Epithelial cell of prostate (primary cell): ENCODE data around the gene PCDHGA9.
"Not testable (repeated sequence)": the region's sequence is repeated elsewhere in the genome, so short reads cannot be mapped to it uniquely, and the experiment has no call there.

ENCODE experiments used
- DNase-seq: peaks from one replicate; pipeline ENCODE4 v3.0.0-alpha.2; 2011; ENCODE audit warnings: low read depth, low spot score
- H3K27ac ChIP-seq: fragments of 450-650 bp; 2 replicates; pipeline ENCODE4 v1.5.1; 2017; ENCODE audit warnings: mild to moderate bottlenecking

The PCDHGA9 gene

GRCh38 chr5:141411575-141411974, 9.0 kb downstream of the PCDHGA9 start:
- no peak overlapping the region for H3K27ac ChIP-seq
- DNase-seq = no peak

DNA sequence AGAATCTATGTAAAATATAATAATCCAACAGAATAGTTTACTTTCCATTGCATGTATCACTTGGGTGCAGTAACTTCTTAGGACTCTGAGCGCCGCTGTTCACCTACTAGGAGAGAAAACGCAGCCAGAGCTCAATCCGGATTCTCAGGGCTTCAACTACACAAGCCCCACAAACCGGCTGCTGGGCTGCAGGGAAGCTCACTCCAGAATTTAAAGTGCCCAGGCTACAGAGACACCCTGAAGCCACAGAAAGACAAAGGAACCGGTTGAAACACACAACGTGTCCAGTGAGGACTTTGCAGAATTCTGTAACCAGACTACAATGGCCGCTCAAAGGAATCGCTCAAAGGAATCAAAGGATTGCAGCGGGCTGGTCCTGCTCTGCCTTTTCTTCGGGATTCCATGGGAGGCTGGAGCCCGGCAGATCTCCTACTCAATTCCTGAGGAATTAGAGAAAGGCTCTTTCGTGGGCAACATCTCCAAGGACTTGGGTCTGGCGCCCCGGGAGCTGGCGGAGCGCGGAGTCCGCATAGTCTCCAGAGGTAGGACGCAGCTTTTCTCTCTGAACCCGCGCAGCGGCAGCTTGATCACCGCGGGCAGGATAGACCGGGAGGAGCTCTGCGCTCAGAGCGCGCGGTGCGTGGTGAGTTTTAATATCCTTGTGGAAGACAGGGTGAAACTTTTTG, 10.4 kb downstream of the PCDHGA9 start, which contains the start of gene PCDHGA10:
Gene PCDHGA10, plus strand, starts transcription at position 134 of the 686 bp plus-strand sequence. Its CDS starts 189 bp downstream, at position 323.
- H3K27ac ChIP-seq = no peak within 1 kb of the TSS
- no peak for DNase-seq

GRCh38 chr5:141413540-141414069, 11.0 kb downstream of the PCDHGA9 start:
- no peak for DNase-seq
- no peak overlapping the region for H3K27ac ChIP-seq

DNA sequence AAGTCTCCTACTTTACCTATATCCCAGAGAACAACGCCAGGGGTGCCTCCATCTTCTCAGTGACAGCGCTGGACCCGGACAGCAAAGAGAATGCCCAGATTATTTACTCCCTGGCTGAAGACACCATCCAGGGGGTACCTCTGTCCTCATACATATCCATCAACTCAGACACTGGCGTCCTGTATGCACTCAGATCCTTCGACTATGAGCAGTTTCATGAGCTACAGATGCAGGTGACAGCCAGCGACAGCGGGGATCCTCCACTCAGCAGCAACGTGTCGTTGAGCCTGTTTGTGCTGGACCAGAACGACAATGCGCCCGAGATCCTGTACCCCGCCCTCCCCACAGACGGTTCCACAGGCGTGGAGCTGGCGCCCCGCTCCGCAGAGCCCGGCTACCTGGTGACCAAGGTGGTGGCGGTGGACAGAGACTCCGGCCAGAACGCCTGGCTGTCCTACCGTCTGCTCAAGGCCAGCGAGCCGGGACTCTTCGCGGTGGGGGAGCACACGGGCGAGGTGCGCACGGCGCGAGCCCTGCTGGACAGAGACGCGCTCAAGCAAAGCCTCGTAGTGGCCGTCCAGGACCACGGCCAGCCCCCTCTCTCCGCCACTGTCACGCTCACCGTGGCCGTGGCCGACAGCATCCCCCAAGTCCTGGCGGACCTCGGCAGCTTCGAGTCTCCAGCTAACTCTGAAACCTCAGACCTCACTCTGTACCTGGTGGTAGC, 12.1 kb downstream of the PCDHGA9 start:
- not testable (repeated sequence) for H3K27ac ChIP-seq, DNase-seq

DNA sequence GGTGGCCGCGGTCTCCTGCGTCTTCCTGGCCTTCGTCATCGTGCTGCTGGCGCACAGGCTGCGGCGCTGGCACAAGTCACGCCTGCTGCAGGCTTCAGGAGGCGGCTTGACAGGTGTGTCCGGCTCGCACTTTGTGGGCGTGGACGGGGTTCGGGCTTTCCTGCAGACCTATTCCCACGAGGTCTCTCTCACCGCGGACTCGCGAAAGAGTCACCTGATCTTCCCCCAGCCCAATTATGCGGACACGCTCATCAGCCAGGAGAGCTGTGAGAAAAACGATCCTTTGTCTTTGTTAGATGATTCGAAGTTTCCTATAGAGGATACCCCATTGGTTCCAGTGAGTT, 12.7 kb downstream of the PCDHGA9 start:
- H3K27ac ChIP-seq, DNase-seq: not testable (repeated sequence)

DNA sequence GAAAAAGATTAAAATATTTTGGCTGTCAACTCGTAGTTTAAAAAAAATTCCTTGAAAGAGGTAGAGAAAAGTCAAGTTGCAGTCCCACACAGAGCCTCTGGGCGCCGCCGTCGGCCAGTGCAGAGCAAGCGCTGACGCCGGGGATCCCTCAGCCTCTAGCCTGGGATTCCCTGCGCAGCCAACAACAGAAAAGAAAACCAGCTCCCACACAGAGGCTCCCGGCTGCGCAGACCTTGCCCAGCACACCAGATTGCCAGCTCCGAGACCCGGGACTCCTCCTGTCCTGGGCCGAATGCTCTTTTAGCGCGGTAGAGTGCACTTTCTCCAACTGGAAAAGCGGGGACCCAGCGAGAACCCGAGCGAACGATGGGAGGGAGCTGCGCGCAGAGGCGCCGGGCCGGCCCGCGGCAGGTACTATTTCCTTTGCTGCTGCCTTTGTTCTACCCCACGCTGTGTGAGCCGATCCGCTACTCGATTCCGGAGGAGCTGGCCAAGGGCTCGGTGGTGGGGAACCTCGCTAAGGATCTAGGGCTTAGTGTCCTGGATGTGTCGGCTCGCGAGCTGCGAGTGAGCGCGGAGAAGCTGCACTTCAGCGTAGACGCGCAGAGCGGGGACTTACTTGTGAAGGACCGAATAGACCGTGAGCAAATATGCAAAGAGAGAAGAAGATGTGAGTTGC, 15.1 kb downstream of the PCDHGA9 start, which contains the start of gene PCDHGB7:
Gene PCDHGB7, plus strand, starts transcription at position 184 of the 679 bp plus-strand sequence. Its CDS starts 183 bp downstream, at position 367.
- H3K27ac ChIP-seq = not testable (repeated sequence)
- DNase-seq = peak; percentile 31

DNA sequence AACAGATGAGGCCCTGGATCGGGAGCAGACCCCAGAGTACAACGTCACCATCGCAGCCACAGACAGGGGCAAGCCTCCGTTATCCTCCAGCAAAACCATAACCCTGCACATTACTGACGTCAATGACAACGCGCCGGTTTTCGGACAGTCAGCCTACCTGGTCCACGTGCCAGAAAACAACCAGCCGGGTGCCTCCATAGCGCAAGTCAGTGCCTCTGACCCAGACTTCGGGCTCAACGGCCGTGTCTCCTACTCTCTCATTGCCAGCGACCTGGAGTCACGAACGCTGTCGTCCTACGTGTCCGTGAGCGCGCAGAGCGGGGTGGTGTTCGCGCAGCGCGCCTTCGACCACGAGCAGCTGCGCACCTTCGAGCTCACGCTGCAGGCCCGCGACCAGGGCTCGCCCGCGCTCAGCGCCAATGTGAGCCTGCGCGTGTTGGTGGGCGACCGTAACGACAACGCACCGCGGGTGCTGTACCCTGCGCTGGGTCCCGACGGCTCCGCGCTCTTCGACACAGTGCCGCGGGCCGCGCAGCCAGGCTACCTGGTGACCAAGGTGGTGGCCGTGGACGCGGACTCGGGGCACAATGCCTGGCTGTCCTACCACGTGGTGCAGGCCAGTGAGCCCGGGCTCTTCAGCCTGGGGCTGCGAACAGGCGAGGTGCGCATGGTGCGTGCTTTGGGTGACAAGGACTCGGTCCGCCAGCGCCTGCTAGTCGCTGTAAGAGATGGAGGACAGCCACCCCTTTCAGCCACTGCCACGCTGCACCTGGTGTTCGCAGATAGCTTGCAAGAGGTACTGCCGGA, 16.7 kb downstream of the PCDHGA9 start:
- DNase-seq = no peak
- H3K27ac ChIP-seq = no peak overlapping the region

DNA sequence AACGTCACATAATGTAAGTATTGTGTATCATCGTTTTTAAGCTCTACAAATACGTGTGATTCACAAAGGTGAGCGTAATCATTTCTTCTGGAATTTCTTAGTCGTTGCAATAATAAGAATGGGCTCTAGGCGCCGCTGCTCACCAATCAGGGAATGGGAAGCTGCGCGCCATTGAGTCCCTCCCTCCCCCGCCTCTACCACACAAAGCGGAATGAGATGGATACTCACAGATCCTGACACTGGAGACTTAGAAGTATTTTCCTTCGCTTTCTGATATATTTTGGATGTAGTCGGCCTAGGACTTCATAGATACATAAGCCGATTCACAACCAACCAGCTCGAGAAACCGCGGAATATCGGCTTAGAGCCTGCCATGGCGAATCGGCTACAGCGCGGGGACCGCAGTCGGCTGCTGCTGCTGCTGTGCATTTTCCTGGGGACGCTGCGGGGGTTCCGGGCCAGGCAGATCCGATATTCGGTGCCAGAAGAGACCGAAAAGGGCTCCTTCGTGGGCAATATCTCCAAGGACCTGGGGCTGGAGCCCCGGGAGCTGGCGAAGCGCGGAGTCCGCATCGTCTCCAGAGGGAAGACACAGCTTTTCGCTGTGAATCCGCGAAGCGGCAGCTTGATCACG, 18.4 kb downstream of the PCDHGA9 start, which contains the start of gene PCDHGA11:
Gene PCDHGA11, plus strand, starts transcription at position 197 of the 634 bp plus-strand sequence. Its CDS starts 177 bp downstream, at position 374.
- no peak for DNase-seq

GRCh38 chr5:141421489-141421855, 18.9 kb downstream of the PCDHGA9 start:
- no peak overlapping the region for H3K27ac ChIP-seq
- no peak for DNase-seq

More for the DNA sequence above, 18.4 kb downstream of the PCDHGA9 start, which contains the start of gene PCDHGA11:
- no peak within 1 kb of the TSS for H3K27ac ChIP-seq

DNA sequence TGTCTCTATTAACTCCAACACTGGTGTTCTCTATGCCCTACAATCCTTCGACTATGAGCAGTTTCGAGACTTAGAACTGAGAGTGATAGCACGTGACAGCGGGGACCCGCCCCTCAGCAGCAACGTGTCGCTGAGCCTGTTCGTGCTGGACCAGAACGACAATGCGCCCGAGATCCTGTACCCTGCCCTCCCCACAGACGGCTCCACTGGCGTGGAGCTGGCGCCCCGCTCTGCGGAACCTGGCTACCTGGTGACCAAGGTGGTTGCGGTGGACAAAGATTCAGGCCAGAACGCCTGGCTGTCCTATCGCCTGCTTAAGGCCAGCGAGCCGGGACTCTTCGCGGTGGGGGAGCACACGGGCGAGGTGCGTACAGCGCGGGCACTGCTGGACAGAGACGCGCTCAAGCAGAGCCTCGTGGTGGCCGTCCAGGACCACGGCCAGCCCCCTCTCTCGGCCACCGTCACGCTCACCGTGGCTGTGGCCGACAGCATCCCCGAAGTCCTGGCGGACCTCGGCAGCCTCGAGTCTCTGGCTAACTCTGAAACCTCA, 20.2 kb downstream of the PCDHGA9 start:
- no peak overlapping the region for H3K27ac ChIP-seq
- no peak for DNase-seq

- DNase-seq = no peak
- H3K27ac ChIP-seq = no peak overlapping the region
Measured at GRCh38 chr5:141427783-141428426, 25.3 kb downstream of the PCDHGA9 start.

DNA sequence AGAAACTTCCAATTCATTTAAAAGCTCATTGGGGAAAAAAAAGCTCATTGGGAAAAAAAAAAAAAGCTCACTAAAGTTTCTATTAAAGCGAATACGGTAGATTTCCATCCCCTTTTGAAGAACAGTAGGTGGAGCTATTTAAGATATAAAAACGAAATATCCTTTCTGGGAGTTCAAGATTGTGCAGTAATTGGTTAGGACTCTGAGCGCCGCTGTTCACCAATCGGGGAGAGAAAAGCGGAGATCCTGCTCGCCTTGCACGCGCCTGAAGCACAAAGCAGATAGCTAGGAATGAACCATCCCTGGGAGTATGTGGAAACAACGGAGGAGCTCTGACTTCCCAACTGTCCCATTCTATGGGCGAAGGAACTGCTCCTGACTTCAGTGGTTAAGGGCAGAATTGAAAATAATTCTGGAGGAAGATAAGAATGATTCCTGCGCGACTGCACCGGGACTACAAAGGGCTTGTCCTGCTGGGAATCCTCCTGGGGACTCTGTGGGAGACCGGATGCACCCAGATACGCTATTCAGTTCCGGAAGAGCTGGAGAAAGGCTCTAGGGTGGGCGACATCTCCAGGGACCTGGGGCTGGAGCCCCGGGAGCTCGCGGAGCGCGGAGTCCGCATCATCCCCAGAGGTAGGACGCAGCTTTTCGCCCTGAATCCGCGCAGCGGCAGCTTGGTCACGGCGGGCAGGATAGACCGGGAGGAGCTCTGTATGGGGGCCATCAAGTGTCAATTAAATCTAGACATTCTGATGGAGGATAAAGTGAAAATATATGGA, 27.9 kb downstream of the PCDHGA9 start, which contains the start of gene PCDHGA12:
Gene PCDHGA12, plus strand, starts transcription at position 176 of the 782 bp plus-strand sequence. Its CDS starts 253 bp downstream, at position 429.
- DNase-seq = peak; percentile 20

DNA sequence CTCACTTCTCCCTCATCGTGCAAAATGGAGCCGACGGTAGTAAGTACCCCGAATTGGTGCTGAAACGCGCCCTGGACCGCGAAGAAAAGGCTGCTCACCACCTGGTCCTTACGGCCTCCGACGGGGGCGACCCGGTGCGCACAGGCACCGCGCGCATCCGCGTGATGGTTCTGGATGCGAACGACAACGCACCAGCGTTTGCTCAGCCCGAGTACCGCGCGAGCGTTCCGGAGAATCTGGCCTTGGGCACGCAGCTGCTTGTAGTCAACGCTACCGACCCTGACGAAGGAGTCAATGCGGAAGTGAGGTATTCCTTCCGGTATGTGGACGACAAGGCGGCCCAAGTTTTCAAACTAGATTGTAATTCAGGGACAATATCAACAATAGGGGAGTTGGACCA, 28.7 kb downstream of the PCDHGA9 start:
- H3K27ac ChIP-seq = no peak overlapping the region
- DNase-seq = no peak

More for the DNA sequence above, 27.9 kb downstream of the PCDHGA9 start, which contains the start of gene PCDHGA12:
- H3K27ac ChIP-seq = no peak within 1 kb of the TSS

- DNase-seq, H3K27ac ChIP-seq: not testable (repeated sequence)
Measured at GRCh38 chr5:141432308-141432707, 29.7 kb downstream of the PCDHGA9 start.

DNA sequence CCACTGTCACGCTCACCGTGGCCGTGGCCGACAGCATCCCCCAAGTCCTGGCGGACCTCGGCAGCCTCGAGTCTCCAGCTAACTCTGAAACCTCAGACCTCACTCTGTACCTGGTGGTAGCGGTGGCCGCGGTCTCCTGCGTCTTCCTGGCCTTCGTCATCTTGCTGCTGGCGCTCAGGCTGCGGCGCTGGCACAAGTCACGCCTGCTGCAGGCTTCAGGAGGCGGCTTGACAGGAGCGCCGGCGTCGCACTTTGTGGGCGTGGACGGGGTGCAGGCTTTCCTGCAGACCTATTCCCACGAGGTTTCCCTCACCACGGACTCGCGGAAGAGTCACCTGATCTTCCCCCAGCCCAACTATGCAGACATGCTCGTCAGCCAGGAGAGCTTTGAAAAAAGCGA, 30.1 kb downstream of the PCDHGA9 start:
- not testable (repeated sequence) for DNase-seq, H3K27ac ChIP-seq

GRCh38 chr5:141434006-141434405, 31.4 kb downstream of the PCDHGA9 start:
- no peak for DNase-seq
- no peak overlapping the region for H3K27ac ChIP-seq

- no peak for DNase-seq
- H3K27ac ChIP-seq = no peak overlapping the region
Measured at GRCh38 chr5:141437221-141437620, 34.6 kb downstream of the PCDHGA9 start.
